MM.1S (cell line): ENCODE measurements around the gene VRK2.

Source experiments
- EZH2phosphoT487 ChIP-seq: fragments of 300-600 bp; sonication (generic); IDR thresholded peaks from 2 replicates; pipeline ENCODE4 v1.6.1; 2018; ENCODE audit warnings: antibody characterized with exemption, low read length
- TF ChIP-seq, protein P1 (sequence below): fragments of 300-600 bp; sonication (generic); IDR thresholded peaks from 2 replicates; pipeline ENCODE4 v1.5.1; 2016; ENCODE audit warnings: antibody characterized with exemption, low read length, mixed read lengths

DNA sequence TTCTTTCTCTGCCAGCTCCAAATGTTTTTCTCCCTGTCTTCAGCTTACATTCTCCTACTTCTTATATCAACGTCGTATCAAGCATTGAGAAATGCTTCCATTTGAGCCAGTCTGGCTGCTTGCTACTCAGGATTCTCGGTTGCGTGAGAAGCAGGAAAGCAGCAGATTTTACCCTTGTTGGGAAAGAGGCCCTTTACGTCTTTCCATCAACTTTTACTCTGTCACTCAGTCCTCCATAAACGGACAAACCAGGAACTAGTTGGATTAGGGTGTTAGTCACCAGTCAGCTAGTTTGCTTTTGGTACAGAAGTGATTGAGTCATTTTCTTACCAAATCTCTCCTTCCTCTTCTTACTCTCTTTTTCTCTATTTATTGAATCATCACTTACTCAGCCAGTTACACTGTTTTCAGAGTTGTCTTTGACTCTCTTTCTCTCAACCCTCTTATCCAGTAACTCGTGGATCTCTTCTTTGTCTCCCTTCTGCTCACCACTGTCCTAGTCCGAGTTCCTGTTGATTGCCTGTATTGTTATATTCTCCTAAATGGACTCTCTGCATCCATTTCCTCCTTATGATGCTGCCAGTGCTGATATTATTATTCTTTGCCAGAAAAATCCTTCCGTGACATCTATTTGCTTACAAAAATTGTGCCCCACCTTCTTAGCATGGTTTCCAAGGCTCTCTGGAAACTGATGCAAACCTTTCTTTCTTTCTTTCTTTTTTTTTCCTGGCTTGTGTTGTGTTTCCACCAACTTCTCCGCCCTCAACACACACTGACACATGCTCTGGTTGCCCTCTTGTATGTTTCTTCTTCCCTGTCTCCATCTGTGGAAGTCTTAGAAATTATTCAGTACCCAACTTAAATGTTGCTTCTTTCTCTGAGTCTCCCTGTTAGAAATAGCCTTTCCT, 61.5 kb downstream of the VRK2 start:
- TF ChIP-seq, protein P1, sequence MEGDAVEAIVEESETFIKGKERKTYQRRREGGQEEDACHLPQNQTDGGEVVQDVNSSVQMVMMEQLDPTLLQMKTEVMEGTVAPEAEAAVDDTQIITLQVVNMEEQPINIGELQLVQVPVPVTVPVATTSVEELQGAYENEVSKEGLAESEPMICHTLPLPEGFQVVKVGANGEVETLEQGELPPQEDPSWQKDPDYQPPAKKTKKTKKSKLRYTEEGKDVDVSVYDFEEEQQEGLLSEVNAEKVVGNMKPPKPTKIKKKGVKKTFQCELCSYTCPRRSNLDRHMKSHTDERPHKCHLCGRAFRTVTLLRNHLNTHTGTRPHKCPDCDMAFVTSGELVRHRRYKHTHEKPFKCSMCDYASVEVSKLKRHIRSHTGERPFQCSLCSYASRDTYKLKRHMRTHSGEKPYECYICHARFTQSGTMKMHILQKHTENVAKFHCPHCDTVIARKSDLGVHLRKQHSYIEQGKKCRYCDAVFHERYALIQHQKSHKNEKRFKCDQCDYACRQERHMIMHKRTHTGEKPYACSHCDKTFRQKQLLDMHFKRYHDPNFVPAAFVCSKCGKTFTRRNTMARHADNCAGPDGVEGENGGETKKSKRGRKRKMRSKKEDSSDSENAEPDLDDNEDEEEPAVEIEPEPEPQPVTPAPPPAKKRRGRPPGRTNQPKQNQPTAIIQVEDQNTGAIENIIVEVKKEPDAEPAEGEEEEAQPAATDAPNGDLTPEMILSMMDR = no peak
- TF ChIP-seq EZH2phosphoT487 = no peak
